Cardiac septum (tissue), 1 donor: ENCODE results near the gene HS2ST1. TPM values are rescaled to one million over a fixed set of nuclear protein-coding genes. Genes with fewer than 3 reads are reported as not detected.

Source experiments
- DNase-seq: peaks from one replicate; pipeline ENCODE4 v3.0.0-alpha.2; 2020; ENCODE audit warnings: low spot score
- intact Hi-C: fragments of 100-400 bp; cut with DNase I; formaldehyde crosslinking; loops from one replicate; pipeline ENCODE4 v1.14.0; 2022
- total RNA-seq: library from RNA; stranded (reverse); fragmentation: NEBNext Ultra II Directional; extraction: Animal tissue kit (Norgen Biotek cat#: 25700); gene quantifications from one replicate; pipeline ENCODE4 v1.2.1, GENCODE V29; 2021
- donor health status: DM: no; HTN: no; CAD: no.

The HS2ST1 gene
- total RNA-seq, 1 donor from 2014 or later: 12.6 TPM

DNA sequence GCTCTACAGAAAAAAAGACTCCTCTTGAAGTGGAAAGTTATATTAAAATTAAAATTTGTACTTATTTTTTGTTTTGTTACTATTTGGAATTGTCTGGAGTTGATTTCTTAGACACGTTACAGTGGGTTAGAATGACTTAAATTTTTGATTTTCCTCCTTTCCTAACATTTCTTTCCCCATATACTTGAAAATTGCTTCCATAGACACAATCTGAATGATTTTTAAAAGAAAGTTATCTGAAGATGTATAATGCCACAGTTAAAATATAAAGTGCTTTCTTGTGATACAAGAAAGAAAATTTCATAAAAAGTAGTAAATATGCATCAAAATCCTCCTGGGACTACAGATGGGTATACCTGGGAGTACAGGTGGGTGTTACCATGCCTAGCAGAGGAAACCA, 2.3 kb downstream of the HS2ST1 start:
- intact Hi-C loops: loop anchor here (10.0 kb wide), 2 partner anchors 212 to 522 kb away; partner anchors contain the start of genes ODF2L and SH3GLB1
- DNase-seq: no peak

DNA sequence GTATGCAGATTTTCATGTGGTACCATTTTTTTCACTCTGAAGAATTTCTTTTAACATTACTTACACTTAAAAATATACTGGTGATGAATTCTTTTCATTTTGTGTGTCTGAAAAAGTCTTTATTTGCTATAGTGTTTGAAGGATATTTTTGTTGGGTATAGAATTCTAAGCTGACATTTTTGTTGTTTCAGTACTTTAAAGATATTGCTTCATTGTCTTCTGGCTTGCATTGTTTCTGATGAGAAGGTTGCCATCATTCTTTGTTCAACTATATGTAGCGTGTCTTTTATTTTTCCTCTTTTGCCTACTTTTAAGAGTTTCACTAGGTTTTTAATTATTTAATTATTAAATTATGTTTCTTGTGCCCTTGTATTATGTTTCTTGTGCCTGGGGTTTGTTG, 8.0 kb downstream of the HS2ST1 start:
- DNase-seq: no peak
- intact Hi-C loops: no loop called here

DNA sequence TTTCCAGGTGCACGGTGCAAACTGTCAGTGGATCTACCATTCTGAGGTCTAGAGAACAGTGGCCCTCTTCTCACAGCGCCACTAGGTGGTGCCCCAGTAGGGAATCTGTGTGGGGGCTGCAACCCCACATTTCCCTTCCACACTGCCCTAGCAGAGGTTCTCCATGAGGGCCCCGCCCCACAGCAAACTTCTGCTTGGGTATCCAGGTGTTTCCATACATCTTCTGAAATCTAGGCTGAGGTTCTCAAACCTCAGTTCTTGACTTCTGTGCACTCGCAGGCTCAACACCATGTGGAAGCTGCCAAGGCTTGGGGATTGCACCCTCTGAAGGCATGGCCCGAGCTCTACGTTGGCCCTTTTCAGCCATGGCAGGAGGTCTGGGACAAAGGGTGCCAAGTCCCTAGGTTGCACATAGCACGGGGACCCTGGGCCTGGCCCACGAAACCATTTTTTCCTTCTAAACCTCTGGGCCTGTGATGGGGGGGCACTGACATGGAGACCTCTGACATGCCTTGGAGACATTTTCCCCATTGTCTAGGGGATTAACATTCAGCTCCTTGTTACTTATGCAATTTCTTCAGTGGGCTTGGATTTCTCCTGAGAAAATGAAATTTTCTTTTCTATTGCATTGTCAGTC, 10.0 kb downstream of the HS2ST1 start:
- DNase-seq: no peak
- intact Hi-C loops: no loop called here

DNA sequence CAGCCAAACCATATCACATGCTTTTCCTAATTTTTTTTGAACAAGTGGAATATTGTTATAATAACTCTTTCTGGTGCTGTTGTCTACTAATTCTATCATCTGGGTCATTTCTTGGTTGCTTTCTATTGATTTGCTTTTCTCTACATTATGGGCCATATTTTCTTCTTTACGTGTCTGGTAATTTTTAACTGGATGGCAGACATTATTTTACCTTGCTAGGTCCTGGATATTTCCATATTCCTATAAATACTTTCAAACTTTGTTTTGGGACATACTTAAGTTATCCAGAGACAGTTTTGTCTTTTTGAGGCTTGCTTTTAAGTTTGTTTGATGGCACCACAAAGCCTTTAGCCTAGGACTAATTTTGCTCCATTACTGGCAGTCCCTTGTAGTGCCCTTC, 11.3 kb downstream of the HS2ST1 start:
- intact Hi-C loops: no loop called here
- DNase-seq: no peak

DNA sequence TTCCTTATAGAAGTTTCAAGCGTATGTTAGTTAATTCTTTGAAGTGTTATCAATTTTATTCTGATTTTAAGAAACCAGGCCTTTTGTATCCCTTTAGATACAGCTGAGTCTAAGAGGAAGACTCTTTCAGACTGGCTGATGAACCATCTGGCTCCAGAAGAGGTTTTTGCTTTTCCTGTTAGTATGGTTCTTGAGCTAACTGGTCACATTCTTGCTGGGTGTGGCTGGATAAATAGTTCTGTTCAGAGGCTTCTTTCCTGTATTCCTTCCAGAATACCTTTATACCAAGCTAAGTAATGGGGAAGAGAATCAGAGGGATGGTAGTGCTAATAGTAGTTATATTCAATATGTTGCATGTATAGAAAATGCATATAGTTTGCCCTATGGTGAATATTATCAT, 12.4 kb downstream of the HS2ST1 start:
- intact Hi-C loops: no loop called here
- no peak for DNase-seq

DNA sequence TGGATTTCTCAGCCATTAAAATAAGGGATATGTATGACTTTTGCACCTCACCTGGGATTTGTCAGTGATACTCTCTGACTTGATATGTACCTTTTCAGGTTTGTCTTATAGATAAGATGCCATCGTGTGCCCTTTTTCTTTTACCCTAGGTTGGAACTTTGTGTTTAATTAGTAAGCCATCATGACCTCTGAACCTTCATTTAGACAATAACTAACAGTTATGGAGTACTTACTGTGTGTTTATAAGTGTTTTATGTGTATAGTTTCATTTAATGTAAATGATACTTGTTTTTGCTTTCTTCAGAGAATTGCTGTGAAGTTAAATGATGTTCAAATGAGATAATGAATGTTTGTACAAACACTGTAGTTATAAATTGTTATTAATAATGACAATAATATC, 14.4 kb downstream of the HS2ST1 start:
- no peak for DNase-seq
- intact Hi-C loops: no loop called here

DNA sequence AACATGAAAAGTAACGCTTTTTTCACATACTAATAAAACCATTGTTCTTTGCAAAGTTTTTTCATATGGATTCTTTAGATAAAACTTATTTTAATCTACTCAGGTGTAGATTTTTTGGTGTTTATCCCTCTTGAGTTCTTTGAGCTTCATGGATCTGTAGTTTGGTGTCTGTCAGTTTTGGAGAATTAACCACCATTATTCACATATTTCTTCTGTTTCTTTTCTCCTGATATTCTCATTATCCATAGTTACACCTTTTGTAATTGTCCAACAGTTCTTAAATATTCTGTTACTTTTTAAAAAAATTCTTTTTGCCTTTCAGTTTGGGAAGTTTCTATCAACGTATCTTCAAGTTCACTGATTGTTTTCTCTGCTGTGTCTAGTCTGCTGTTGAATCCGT, 18.6 kb downstream of the HS2ST1 start:
- no peak for DNase-seq
- intact Hi-C loops: no loop called here

DNA sequence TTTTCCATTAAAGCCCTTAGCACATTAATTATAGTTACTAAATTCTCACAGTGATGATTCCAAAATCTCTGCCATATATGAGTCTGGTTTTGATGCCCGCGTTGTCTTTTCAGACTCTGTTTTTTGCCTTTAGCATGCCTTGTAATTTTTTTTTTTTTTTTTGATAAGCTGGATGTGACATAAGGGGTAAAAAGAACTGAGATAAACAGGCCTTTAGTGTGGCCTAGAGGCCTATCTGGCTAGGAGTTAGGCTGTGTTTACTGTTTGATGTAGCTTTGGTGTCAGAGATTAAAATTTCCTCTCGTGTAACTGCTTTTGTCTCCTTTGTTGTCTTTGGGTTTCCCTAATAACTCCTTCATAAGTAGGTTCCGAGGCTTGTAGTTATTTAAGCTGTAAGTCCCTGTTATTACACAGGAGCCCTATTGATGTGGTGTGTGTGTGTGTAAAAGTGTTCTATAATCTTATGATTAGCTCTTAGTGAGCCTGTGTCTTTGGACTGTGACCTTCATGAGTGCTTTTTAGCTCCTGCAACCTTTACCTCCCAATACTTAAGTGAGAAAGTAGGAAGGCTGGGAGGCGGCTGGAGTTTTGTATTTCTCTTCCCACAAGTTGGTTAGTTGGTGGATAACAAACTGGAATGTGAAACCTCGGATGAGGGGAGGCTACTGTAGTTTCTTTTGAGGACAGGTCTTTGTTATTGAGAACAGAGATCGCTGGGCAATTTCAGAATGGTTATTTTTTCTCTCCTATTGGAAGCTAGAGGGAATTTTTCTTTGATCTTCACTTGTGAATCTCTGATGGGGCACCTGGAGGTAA, 19.3 kb downstream of the HS2ST1 start:
- DNase-seq: no peak
- intact Hi-C loops: no loop called here

DNA sequence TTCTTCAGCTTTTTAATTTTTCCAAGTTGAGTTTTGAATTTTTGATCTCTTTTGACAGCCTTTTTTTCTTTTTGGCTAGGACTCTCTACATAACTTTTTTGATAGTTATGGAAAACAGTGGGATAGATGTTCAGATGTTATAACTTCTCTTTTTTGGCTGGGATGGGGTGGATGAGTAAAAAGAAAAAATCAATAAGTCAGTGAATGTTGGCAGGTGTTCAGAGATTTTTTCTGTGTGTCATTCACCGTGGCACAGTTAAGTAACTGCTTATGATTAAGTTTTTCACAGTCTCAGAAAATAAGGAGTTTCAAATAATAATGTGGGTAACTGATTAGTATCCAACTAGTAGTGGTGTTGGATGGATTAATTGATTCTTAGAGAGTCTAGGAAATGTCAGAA, 24.0 kb downstream of the HS2ST1 start:
- intact Hi-C loops: no loop called here

DNA sequence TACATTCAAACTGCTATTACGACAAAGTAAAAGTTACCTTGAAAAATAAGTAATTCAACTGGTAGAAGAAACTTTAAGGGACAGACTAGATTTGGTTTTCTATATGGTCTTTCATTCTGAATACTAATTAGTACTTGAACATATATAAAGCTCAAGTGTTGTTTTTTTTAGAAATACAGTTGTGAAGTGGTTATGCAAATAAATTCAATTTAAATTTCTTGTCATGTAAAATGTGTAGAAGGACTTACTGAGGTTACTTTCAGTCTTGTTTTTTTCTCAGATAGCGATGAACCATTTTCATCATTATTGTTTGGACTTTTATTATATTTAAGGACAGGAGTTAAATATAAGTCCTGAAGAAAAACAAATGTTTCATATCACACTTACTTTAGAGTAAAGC, 24.4 kb downstream of the HS2ST1 start:
- no peak for DNase-seq

More for the DNA sequence above, 24.0 kb downstream of the HS2ST1 start:
- DNase-seq: no peak

DNA sequence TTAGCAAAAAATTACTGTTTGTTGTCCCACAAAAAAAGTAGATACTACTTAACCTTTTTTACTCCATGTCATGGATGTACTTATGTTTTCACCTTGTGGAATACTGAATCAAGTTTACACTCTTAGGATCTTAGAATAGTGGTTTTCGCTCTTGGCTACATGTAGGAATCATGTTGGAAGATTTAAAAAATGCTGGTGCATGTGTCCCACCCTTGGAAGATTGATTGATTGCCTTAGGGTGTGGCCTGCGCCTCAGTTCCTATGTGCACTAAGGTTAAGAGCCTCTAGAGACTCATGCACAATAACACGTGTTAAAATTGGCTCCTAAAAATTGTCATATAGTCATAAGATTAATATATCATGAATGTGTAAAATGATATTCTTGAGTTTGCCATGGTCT, 25.0 kb downstream of the HS2ST1 start:
- DNase-seq: no peak
- intact Hi-C loops: no loop called here

More for the DNA sequence above, 24.4 kb downstream of the HS2ST1 start:
- intact Hi-C loops: no loop called here

DNA sequence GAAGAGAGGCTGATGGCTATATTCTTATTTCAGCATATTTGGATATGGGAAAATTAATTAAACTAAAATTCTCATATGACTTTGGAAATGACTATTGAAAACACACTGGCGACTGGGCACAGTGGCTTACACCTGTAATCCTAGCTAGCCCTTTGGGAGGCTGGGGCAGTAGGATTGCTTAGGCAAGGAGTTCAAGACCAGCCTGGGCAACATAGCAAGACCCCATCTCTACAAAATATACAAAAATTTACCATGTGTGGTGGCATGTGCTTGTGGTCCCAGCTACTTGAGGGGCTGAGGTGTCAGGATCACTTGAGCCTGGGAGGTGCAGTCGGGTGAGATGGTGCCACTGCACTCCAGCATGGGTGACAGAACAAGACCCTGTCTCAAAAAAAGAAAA, 26.2 kb downstream of the HS2ST1 start:
- DNase-seq: no peak
- intact Hi-C loops: no loop called here

DNA sequence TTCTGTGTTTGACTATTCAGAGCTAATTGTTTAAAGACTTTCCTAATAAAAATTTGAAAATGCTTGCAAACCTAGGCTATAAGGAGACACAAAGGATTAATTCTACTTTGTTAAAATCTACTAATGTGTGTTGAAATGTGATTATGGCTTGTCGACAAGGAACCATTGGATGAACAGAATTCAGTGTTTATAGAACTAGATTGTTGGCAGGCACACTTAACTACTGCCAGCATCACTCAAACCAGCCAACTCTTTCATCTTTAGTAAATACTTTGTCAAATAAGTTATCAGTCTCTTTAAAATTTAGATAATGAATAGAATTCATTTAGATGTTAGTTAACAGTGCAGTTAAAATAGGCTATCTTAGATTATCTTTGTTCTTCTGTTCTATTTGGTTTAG, 27.6 kb downstream of the HS2ST1 start:
- intact Hi-C loops: no loop called here

DNA sequence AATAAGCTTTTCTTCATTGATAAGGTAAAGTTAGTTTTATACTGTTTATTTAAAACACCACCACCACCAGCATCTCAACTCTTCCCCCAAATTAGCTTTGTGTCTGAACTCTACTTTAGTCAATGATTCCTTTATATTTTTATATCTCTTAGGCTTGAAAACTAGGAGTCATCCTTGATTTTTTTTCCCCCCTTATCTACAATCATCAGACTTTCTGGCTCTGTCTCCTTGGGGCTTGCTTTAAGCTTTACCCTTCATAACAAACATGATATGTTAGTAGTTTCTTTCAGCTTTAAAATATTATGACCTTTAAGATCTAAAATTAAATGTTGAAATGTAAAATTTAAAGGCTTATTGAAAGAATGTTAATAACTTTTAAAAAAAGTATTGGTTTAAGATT, 28.3 kb downstream of the HS2ST1 start:
- no peak for DNase-seq
- intact Hi-C loops: no loop called here

More for the DNA sequence above, 27.6 kb downstream of the HS2ST1 start:
- no peak for DNase-seq

DNA sequence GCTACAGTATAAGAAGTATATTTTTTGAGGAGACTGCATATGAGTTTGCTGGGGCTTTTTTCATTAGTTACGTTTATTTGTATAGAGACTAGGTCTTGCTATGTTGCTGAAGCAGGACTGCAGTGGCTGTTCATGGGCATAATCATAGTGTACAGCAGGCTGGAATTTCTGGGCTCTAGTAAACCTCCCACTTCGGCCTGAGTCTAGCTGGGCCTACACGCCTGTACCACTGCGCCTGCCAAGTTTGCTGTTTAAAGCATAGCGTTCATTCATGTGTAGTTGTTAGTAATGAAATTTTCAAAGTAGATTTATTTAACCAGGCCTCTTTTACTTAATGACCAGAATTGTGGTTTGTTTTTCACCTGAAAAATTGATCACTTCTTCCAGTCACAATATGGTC, 33.8 kb downstream of the HS2ST1 start:
- intact Hi-C loops: no loop called here
- no peak for DNase-seq

DNA sequence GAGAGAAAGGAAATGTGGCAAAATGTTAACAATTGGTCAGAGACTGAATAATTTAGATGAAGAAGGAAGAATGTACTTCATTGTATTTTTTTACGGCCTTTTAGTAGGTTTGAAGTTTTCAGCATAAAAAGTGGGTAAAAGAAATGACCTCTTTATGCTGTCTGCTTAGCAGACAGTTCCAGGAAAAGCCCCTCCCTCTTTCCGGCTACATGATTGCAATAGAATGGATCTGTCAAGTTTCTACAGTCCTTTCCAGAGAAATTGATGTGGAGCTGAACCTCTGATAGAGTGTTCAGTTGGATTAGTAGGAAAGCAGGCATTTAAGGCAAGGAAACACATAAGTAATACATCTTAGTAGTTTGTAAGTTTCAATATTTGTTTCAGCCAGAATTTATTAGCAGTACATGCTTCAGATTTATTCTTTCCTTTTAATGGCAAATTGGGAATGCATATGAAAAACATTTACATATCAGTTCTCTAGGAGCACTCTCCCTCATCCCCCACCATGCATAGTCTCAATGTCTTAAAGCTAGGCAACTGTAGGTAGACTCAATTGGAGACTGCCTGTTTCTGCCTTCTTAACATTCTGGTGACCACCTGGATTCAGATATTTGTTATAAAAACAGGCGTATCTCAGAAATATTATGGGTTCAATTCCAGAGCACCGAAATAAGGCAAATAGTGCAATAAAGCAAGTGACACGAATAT, 36.4 kb downstream of the HS2ST1 start:
- intact Hi-C loops: no loop called here
- DNase-seq: no peak

DNA sequence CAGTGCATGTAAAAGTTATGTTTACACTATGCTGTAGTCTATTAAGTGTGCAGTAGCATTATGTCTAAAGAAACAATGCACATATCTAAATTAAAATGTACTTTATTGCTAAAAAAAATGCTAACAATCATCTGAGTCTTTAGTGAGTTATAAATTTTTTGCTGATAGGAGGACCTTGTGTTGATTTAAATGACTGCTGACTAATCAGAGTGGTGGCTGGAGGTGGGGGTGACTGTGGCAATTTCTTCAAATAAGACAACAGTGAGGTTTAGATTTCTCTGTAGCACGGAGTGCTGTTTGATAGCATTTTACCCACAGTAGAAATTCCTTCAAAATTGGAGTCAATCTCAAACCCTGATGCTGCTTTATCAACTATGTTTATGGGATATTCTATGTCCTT, 37.0 kb downstream of the HS2ST1 start:
- intact Hi-C loops: no loop called here
- no peak for DNase-seq

DNA sequence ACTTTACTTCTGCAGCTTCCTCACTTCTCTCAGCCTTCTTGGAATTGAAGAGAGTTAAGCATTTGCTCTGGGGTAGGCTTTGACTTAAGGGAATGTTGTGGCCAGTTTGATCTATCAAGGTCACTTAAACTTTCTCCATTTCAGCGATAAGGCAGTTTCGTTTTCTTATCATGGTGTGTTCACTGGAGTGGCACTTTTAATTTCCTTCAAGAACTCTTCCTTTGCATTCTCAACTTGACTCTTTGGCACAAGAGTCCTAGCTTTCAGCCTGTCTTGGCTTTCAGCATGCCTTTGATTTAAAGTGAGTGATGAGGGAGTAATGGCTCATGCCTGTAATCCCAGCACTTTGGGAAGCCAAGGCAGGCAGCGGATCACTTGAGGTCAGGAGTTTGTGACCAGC, 38.7 kb downstream of the HS2ST1 start:
- no peak for DNase-seq
- intact Hi-C loops: no loop called here

DNA sequence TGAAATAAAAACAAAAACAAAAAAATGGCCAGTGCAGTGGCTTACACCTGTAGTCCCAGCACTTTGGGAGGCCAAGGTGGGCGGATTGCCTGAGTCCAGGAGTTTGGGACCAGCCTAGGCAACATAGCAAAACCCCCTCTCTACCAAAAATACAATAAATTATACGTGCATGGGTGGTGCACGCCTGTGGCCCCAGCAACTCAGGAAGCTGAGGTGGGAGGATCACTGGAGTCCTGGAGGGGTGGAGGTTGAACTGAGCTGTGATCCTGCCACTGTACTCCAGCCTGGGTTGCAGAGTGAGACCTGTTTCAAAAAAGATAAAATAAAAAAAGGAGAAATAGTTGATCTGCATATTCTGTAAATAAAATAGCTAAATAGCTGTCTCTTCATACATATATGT, 41.2 kb downstream of the HS2ST1 start:
- intact Hi-C loops: no loop called here
- no peak for DNase-seq

DNA sequence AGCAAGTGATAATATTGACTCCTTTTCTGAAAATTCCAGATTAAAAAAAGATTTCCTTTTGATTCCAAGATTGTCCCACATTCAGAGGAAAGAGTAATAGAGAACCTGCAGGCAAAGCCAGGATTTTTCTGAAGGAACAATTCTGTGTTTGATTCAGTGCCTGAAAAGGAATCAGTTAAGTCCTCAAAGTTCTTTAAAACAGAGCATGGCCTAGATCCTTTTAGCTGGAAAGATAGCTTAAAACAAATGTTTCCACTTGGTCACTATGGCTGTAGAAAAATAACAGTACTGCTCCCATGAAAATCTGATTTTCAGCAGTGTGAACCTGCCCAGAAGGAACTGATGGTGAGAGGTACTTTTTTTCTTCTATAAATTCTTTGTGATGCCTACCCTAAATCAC, 41.8 kb downstream of the HS2ST1 start:
- intact Hi-C loops: no loop called here
- no peak for DNase-seq

DNA sequence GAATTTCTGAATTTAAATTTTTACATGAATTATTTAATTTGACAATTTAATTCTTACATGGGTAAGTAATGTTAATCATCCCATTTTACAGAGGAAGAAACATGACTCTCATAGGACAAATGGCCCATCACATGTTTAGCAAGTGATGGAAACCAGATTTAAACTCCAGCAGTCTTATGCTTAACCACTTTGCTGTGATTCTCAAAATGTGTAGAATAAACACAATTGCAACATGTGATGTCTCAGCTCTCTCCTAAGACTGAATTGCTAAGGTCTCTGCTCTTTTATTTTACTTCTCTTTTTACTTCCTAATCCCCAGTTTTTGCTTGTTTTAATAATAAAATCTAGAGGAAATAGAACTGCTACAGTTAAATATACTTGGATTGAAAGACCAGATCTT, 42.8 kb downstream of the HS2ST1 start:
- no peak for DNase-seq
- intact Hi-C loops: no loop called here
